ENCODE measurements around the gene NETO2. TPM values are rescaled to one million over a fixed set of nuclear protein-coding genes. Genes with fewer than 3 reads are reported as not detected.

NETO2 gene
- total and polyA plus RNA-seq, 2 of the 13 experiments (the other 11 are each of a cell fraction or from before 2014, with no cell fraction given): 8.2 to 13.5 TPM

GRCh38 chr16:47058295-47059086 is 85.3 kb downstream of the NETO2 start (continued):
- TF ChIP-seq, protein P1, sequence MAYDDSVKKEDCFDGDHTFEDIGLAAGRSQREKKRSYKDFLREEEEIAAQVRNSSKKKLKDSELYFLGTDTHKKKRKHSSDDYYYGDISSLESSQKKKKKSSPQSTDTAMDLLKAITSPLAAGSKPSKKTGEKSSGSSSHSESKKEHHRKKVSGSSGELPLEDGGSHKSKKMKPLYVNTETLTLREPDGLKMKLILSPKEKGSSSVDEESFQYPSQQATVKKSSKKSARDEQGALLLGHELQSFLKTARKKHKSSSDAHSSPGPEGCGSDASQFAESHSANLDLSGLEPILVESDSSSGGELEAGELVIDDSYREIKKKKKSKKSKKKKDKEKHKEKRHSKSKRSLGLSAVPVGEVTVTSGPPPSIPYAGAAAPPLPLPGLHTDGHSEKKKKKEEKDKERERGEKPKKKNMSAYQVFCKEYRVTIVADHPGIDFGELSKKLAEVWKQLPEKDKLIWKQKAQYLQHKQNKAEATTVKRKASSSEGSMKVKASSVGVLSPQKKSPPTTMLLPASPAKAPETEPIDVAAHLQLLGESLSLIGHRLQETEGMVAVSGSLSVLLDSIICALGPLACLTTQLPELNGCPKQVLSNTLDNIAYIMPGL (CRISPR knock-in tag; IDR thresholded peaks at IDR 0.05; ENCODE audit: borderline replicate concordance in 1 of 2, low read depth in 1 of 2): no peak
- TF ChIP-seq HOXD1 (CRISPR knock-in tag; IDR thresholded peaks at IDR 0.05) (peak; percentile 83; the same call in 1 of the 2 replicates), ZNF878 (CRISPR knock-in tag; IDR thresholded peaks at IDR 0.05) (peak; percentile 67; the same call in 1 of the 2 replicates), ZNF747 (CRISPR knock-in tag; IDR thresholded peaks at IDR 0.05; ENCODE audit: borderline replicate concordance) (peak; percentile 86; the same call in 1 of the 2 replicates), ZBTB42 (CRISPR knock-in tag; IDR thresholded peaks at IDR 0.05) (no peak), ATF4 (CRISPR knock-in tag; IDR thresholded peaks at IDR 0.05) (no peak), NCOA2 (CRISPR knock-in tag; IDR thresholded peaks at IDR 0.05) (peak; percentile 71), HES4 (CRISPR knock-in tag; IDR thresholded peaks at IDR 0.05; ENCODE audit: borderline replicate concordance) (no peak), TARDBP (CRISPR knock-in tag; IDR thresholded peaks at IDR 0.05) (peak; percentile 94; the same call in 1 of the 2 replicates), ATM (IDR thresholded peaks at IDR 0.05; ENCODE audit: borderline replicate concordance) (no peak), ZNF3 (CRISPR knock-in tag; IDR thresholded peaks at IDR 0.05) (no peak), CENPX (CRISPR knock-in tag; IDR thresholded peaks at IDR 0.05) (no peak), RFX1 (IDR thresholded peaks at IDR 0.05) (no peak), DRAP1 (CRISPR knock-in tag; IDR thresholded peaks at IDR 0.05) (peak; percentile 88), MBNL3 (CRISPR knock-in tag; conservative IDR thresholded peaks at IDR 0.05) (no peak)
- TF ChIP-seq, protein P2, sequence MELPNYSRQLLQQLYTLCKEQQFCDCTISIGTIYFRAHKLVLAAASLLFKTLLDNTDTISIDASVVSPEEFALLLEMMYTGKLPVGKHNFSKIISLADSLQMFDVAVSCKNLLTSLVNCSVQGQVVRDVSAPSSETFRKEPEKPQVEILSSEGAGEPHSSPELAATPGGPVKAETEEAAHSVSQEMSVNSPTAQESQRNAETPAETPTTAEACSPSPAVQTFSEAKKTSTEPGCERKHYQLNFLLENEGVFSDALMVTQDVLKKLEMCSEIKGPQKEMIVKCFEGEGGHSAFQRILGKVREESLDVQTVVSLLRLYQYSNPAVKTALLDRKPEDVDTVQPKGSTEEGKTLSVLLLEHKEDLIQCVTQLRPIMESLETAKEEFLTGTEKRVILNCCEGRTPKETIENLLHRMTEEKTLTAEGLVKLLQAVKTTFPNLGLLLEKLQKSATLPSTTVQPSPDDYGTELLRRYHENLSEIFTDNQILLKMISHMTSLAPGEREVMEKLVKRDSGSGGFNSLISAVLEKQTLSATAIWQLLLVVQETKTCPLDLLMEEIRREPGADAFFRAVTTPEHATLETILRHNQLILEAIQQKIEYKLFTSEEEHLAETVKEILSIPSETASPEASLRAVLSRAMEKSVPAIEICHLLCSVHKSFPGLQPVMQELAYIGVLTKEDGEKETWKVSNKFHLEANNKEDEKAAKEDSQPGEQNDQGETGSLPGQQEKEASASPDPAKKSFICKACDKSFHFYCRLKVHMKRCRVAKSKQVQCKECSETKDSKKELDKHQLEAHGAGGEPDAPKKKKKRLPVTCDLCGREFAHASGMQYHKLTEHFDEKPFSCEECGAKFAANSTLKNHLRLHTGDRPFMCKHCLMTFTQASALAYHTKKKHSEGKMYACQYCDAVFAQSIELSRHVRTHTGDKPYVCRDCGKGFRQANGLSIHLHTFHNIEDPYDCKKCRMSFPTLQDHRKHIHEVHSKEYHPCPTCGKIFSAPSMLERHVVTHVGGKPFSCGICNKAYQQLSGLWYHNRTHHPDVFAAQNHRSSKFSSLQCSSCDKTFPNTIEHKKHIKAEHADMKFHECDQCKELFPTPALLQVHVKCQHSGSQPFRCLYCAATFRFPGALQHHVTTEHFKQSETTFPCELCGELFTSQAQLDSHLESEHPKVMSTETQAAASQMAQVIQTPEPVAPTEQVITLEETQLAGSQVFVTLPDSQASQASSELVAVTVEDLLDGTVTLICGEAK (IDR thresholded peaks at IDR 0.05): no peak
- TF ChIP-seq, protein P2 (CRISPR knock-in tag; IDR thresholded peaks at IDR 0.05): peak; percentile 75

Data from HepG2 (cell line).